PC-3 (cell line): ENCODE measurements around the gene PLEKHB2. TPM values are rescaled to one million over a fixed set of nuclear protein-coding genes. Genes with fewer than 3 reads are reported as not detected.

Experiments
- ATAC-seq: fragments of 200-7000 bp; cut with Tn5 transposase; 2 replicates; pipeline ENCODE4 v1.9.1; 2020; ENCODE audit warnings: mild to moderate bottlenecking, moderate library complexity
- BruUV-seq: library from RNA; stranded (reverse); fragments of 400-500 nt; replicated peaks from 2 replicates; lab custom pipeline; 2021; lab: Mats Ljungman, UMichigan
- CTCF ChIA-PET: fragments of 300-600 bp; sonication (Branson Sonifier 250); formaldehyde crosslinking; loops from one replicate; lab custom pipeline; 2022; ENCODE audit warnings: antibody characterized with exemption; lab: Charles Lee
- POLR2A ChIA-PET: fragments of 300-600 bp; sonication (Branson Sonifier 250); formaldehyde crosslinking; loops from one replicate; lab custom pipeline; 2022; ENCODE audit warnings: antibody characterized with exemption; ENCODE audit not compliant: unreplicated experiment; lab: Charles Lee
- DNase-seq: peaks from one replicate; pipeline ENCODE4 v3.0.0-alpha.2; 2015
- H2AFZ ChIP-seq: fragments of 300-600 bp; sonication (generic); 2 replicates; pipeline ENCODE4 v1.6.0; 2016; ENCODE audit warnings: antibody characterized with exemption, low read length
- H3F3A ChIP-seq: fragments of 300-600 bp; sonication (generic); one replicate; pipeline ENCODE4 v1.6.0; 2017; ENCODE audit warnings: antibody characterized with exemption, low read length, control low read depth, mild to moderate bottlenecking; ENCODE audit not compliant: unreplicated experiment
- H3K27ac ChIP-seq: fragments of 300-600 bp; sonication (generic); 2 replicates; pipeline ENCODE4 v1.5.1; 2016; ENCODE audit warnings: mild to moderate bottlenecking, low read length
- H3K27me3 ChIP-seq: fragments of 300-600 bp; sonication (generic); 2 replicates; pipeline ENCODE4 v1.6.1; 2016; ENCODE audit warnings: low read length, mixed read lengths
- H3K36me3 ChIP-seq: fragments of 300-600 bp; sonication (generic); 2 replicates; pipeline ENCODE4 v1.6.1; 2016; ENCODE audit warnings: low read depth, mixed run types, low read length, mixed read lengths
- H3K4me1 ChIP-seq: fragments of 300-600 bp; sonication (generic); 2 replicates; pipeline ENCODE4 v1.5.1; 2016; ENCODE audit warnings: low read length; ENCODE audit not compliant: insufficient read depth
- H3K4me2 ChIP-seq: fragments of 300-600 bp; sonication (generic); 2 replicates; pipeline ENCODE4 v1.6.0; 2016; ENCODE audit warnings: low read length
- H3K4me3 ChIP-seq: fragments of 300-600 bp; sonication (generic); 2 replicates; pipeline ENCODE4 v1.5.1; 2016; ENCODE audit warnings: mild to moderate bottlenecking, low read length, mixed read lengths
- H3K79me2 ChIP-seq: fragments of 300-600 bp; sonication (generic); 2 replicates; pipeline ENCODE4 v1.6.1; 2017; ENCODE audit warnings: low read length, mixed read lengths
- H3K9ac ChIP-seq: fragments of 300-600 bp; sonication (generic); 2 replicates; pipeline ENCODE4 v1.6.0; 2016; ENCODE audit warnings: mild to moderate bottlenecking, low read length
- H3K9me2 ChIP-seq: fragments of 300-600 bp; sonication (generic); replicated peaks from 2 replicates; pipeline ENCODE4 v1.6.1; 2016; ENCODE audit warnings: mixed run types, low read length, mixed read lengths
- H3K9me3 ChIP-seq: fragments of 300-600 bp; sonication (generic); 2 replicates; pipeline ENCODE4 v1.6.1; 2016; ENCODE audit warnings: low read length, mixed read lengths
- H4K20me1 ChIP-seq: fragments of 300-600 bp; sonication (generic); 2 replicates; pipeline ENCODE4 v1.6.1; 2016; ENCODE audit warnings: low read length, mixed read lengths
- CTCF ChIP-seq: fragments of 300-600 bp; sonication (generic); conservative IDR thresholded peaks from 2 replicates; pipeline ENCODE4 v1.5.1; 2017; ENCODE audit warnings: antibody characterized with exemption, low read depth, mild to moderate bottlenecking, low read length
- EZH2 ChIP-seq: fragments of 300-600 bp; sonication (generic); IDR thresholded peaks from one replicate; pipeline ENCODE4 v1.6.1; 2017; ENCODE audit warnings: antibody characterized with exemption, mild to moderate bottlenecking, low read length; ENCODE audit not compliant: unreplicated experiment
- EZH2phosphoT487 ChIP-seq: fragments of 300-600 bp; sonication (generic); IDR thresholded peaks from 2 replicates; pipeline ENCODE4 v1.6.1; 2018; ENCODE audit warnings: mild to moderate bottlenecking, antibody characterized with exemption, low read length, borderline replicate concordance
- intact Hi-C: fragments of 100-400 bp; cut with micrococcal nuclease; formaldehyde crosslinking; loops from 2 replicates; pipeline ENCODE4 v1.9.0; 2023
- total RNA-seq: library from RNA; depleted of rRNA; stranded (reverse); fragments of >200 nt; gene quantifications from 2 replicates; pipeline ENCODE4 v1.2.3, GENCODE V29; 2014

Gene PLEKHB2
- total RNA-seq, 1 experiment from 2014 or later = 64.5 TPM

GRCh38 chr2:131081190-131081589 is 23.9 kb upstream of the PLEKHB2 start:
- DNase-seq = no peak
- H3K9me2 ChIP-seq = no peaks in the 10 kb centered on the region
- BruUV-seq = TSS peak; percentile 14
- no peak for ATAC-seq
- TF ChIP-seq EZH2phosphoT487 (no peak), CTCF (no peak), EZH2 (no peak)
- intact Hi-C loops = no loop called here
- CTCF ChIA-PET = interaction anchor here (0.6 kb wide), 2 partner anchors 10 to 126 kb away, joined by 3 read pairs; no protein-coding TSS in a partner anchor
- peaks cover 90% of the 10 kb centered on the region for H3K79me2 ChIP-seq
- H3K9me3 ChIP-seq = no peaks in the 10 kb centered on the region
- no peak overlapping the region for H3K9ac ChIP-seq
- no peaks in the 10 kb centered on the region for H3K4me1 ChIP-seq
- H2AFZ ChIP-seq = no peak overlapping the region
- H4K20me1 ChIP-seq = peaks cover 29% of the 10 kb centered on the region
- POLR2A ChIA-PET = no interaction called here
- H3K4me2 ChIP-seq = no peak overlapping the region
- H3K36me3 ChIP-seq = peaks cover 73% of the 10 kb centered on the region
- H3K27ac ChIP-seq = no peak overlapping the region
- H3F3A ChIP-seq = no peaks in the 10 kb centered on the region
- no peak overlapping the region for H3K4me3 ChIP-seq
- H3K27me3 ChIP-seq = no peaks in the 10 kb centered on the region

DNA sequence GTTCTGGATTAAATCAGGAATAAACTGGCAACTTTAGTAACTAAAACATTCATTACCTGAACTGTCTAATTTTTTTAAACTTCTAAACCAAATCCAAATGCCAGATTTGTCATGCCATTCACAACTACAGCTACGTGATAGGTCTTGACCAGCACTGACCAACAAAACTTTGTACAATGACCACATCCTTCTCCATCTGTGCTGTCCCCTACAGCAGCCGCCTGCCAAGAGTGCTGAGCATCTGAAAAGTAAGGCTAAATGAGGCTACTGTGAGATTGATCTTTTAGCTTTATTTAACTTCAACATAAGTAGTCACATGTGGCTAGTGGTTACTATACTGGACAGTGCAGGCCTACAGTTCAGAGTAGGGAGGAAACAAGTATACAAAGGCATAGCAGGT is 19.5 kb upstream of the PLEKHB2 start:
- H3K4me1 ChIP-seq = no peaks in the 10 kb centered on the region
- DNase-seq = no peak
- H2AFZ ChIP-seq = no peak overlapping the region
- no peaks in the 10 kb centered on the region for H3K9me2 ChIP-seq
- H3K4me2 ChIP-seq = no peak overlapping the region
- peaks cover 45% of the 10 kb centered on the region for H4K20me1 ChIP-seq
- H3K36me3 ChIP-seq = peaks cover 61% of the 10 kb centered on the region
- TF ChIP-seq EZH2phosphoT487 (no peak), EZH2 (no peak), CTCF (no peak)
- no peaks in the 10 kb centered on the region for H3K9me3 ChIP-seq
- CTCF ChIA-PET = no interaction called here
- H3K79me2 ChIP-seq = peaks cover 95% of the 10 kb centered on the region
- H3F3A ChIP-seq = no peaks in the 10 kb centered on the region
- H3K9ac ChIP-seq = no peak overlapping the region
- no peaks in the 10 kb centered on the region for H3K27me3 ChIP-seq
- POLR2A ChIA-PET = no interaction called here
- intact Hi-C loops = no loop called here
- no peak overlapping the region for H3K27ac ChIP-seq
- TSS peak; percentile 1 for BruUV-seq
- ATAC-seq = no peak
- H3K4me3 ChIP-seq = no peak overlapping the region

GRCh38 chr2:131092458-131093005 is 12.6 kb upstream of the PLEKHB2 start:
- DNase-seq = no peak
- Histone ChIP-seq H2AFZ (peak overlapping the region; percentile 37; the same call in 1 of the 2 replicates), H3K27ac (peak overlapping the region; percentile 69), H3K4me2 (peak overlapping the region; percentile 92), H3K36me3 (peaks cover 11% of the 10 kb centered on the region), H3F3A (no peaks in the 10 kb centered on the region), H3K4me3 (peak overlapping the region; percentile 93), H3K79me2 (peaks cover 54% of the 10 kb centered on the region), H3K27me3 (no peaks in the 10 kb centered on the region), H4K20me1 (peaks cover 18% of the 10 kb centered on the region; the same call in 1 of the 2 replicates), H3K9ac (peak overlapping the region; percentile 90), H3K9me2 (no peaks in the 10 kb centered on the region), H3K4me1 (0 out of 2 replicates have a peak, but pooled peaks cover 4% of the 10 kb centered on the region), H3K9me3 (no peaks in the 10 kb centered on the region)
- no peak for ATAC-seq
- ChIA-PET CTCF (no interaction called here), POLR2A (interaction anchor here (0.7 kb wide), 1 partner anchor 911 kb away, joined by 3 read pairs; the partner anchor contains the start of gene SMPD4)
- intact Hi-C loops = no loop called here
- BruUV-seq = TSS peak; percentile 57
- TF ChIP-seq EZH2phosphoT487 = no peak
- no peak for TF ChIP-seq EZH2
- no peak for TF ChIP-seq CTCF
